ENCODE data around the gene HPSE. TPM values are rescaled to one million over a fixed set of nuclear protein-coding genes. Genes with fewer than 3 reads are reported as not detected.

Gene HPSE
- polyA plus RNA-seq, 1 of the 3 experiments (the other 2 are of a cell fraction): 1.7 TPM

DNA sequence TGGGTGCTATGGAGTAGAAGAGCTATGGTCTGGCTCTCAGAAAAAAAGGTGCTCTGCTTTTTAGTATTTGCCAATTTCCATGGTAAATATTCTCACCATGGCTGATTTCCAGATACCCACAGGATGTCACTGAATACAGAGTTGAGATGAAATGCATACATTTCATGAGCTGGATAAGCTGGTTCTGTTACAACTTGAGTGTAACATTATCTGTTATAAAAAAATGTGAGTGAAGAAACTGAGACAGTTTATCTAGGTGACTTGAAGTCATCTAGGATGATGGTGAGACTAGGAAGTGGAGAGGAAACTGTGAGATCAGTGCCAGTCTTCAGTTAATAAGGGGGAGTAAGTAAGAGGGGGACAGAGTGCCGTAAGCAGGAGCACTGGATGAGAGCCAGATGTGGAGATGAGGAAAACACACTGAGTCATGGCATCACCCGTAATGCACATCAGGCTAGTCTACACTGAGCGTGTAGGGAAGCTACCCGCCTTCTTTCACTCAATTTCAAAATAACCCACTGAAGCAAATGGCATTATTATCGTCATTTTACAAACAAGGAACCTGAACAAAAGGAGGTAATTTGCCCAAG is 5.0 kb downstream of the HPSE start:
- H3K27ac ChIP-seq (ENCODE audit: low read depth in 2 of 2, low read length in 1 of 2): no peak overlapping the region
- H3K27me3 ChIP-seq (ENCODE audit: insufficient read depth): peaks cover 14% of the 10 kb centered on the region; the same call in 1 of the 2 replicates
- no peaks in the 10 kb centered on the region for H4K20me1 ChIP-seq (ENCODE audit: insufficient read depth)
- H3K79me2 ChIP-seq (ENCODE audit: insufficient read depth): no peaks in the 10 kb centered on the region
- H3K9me3 ChIP-seq: no peaks in the 10 kb centered on the region
- no peak overlapping the region for H3K4me3 ChIP-seq (ENCODE audit: low read depth in 2 of 2, low read length in 1 of 2)
- H3K4me2 ChIP-seq: no peak overlapping the region
- 31% methylated on average over 5 of the region's 5 CpGs for WGBS (ENCODE audit: low lambda C conversion rate)
- ChIA-PET POLR2A (no interaction called here), CTCF (no interaction called here)
- H3K9ac ChIP-seq: no peak overlapping the region
- no peaks in the 10 kb centered on the region for H3K9me2 ChIP-seq
- no peaks in the 10 kb centered on the region for H3K36me3 ChIP-seq (replicated peaks in 1 of 2; ENCODE audit: control insufficient read depth in 1 of 2, insufficient read depth in 2 of 2, low read length in 1 of 2)
- no peak for TF ChIP-seq USF2 (IDR thresholded peaks at IDR 0.05; ENCODE audit: borderline replicate concordance, low read depth, low read length)
- no peak for TF ChIP-seq GABPA (IDR thresholded peaks at IDR 0.05; ENCODE audit: low read depth)
- TF ChIP-seq FOSL2 (IDR thresholded peaks at IDR 0.05; ENCODE audit: borderline replicate concordance, low read depth): no peak
- no peak for TF ChIP-seq MXI1 (IDR thresholded peaks at IDR 0.05; ENCODE audit: low read depth, low read length)
- TF ChIP-seq YY1 (IDR thresholded peaks at IDR 0.05; ENCODE audit: low read depth): no peak
- TF ChIP-seq NFIC (IDR thresholded peaks at IDR 0.05; ENCODE audit: borderline replicate concordance): no peak
- no peak for TF ChIP-seq RCOR1 (IDR thresholded peaks at IDR 0.05; ENCODE audit: low read length)
- TF ChIP-seq REST (IDR thresholded peaks at IDR 0.05; ENCODE audit: low read depth, low read length): no peak
- TF ChIP-seq ELF1 (IDR thresholded peaks at IDR 0.05): no peak
- TF ChIP-seq GATA2 (CRISPR knock-in tag; IDR thresholded peaks at IDR 0.05): no peak
- no peak for TF ChIP-seq FOXM1 (IDR thresholded peaks at IDR 0.05; ENCODE audit: low read depth)
- TF ChIP-seq RFX5 (IDR thresholded peaks at IDR 0.05; ENCODE audit: low read length): no peak
- no peak for TF ChIP-seq NRF1 (IDR thresholded peaks at IDR 0.05; ENCODE audit: low read depth, low read length)
- TF ChIP-seq USF1 (IDR thresholded peaks at IDR 0.05; ENCODE audit: borderline replicate concordance, low read depth): no peak
- no peak for TF ChIP-seq JUND (IDR thresholded peaks at IDR 0.05)
- TF ChIP-seq RXRA (IDR thresholded peaks at IDR 0.05; ENCODE audit: borderline replicate concordance, low read depth): no peak
- no peak for TF ChIP-seq EP300 (IDR thresholded peaks at IDR 0.05; ENCODE audit: borderline replicate concordance in 1 of 2, low read depth in 1 of 2, low read length in 1 of 2)
- no peak for TF ChIP-seq PBX3 (IDR thresholded peaks at IDR 0.05)
- TF ChIP-seq CHD2 (IDR thresholded peaks at IDR 0.05; ENCODE audit: low read length, partially characterized antibody): no peak
- H3F3A ChIP-seq (replicated peaks; ENCODE audit: insufficient read depth): no peaks in the 10 kb centered on the region
- DNase-seq: no peak
- peaks cover 0 to 3% of the 10 kb centered on the region in 2 experiments; a peak in 1 of 4 replicates for H3K4me1 ChIP-seq (ENCODE audit: control insufficient read depth in 1 of 2, insufficient read depth in 2 of 2, low read depth in 1 of 2, low read length in 1 of 2)
- no peak overlapping the region for H2AFZ ChIP-seq (ENCODE audit: low read depth)
